Measurements from ENCODE around the gene WDR55. TPM values are rescaled to one million over a fixed set of nuclear protein-coding genes. Genes with fewer than 3 reads are reported as not detected.

The WDR55 gene
- total RNA-seq, 4 donors from 2014 or later, result 17.7 to 23.8 (median 20.6) TPM

DNA sequence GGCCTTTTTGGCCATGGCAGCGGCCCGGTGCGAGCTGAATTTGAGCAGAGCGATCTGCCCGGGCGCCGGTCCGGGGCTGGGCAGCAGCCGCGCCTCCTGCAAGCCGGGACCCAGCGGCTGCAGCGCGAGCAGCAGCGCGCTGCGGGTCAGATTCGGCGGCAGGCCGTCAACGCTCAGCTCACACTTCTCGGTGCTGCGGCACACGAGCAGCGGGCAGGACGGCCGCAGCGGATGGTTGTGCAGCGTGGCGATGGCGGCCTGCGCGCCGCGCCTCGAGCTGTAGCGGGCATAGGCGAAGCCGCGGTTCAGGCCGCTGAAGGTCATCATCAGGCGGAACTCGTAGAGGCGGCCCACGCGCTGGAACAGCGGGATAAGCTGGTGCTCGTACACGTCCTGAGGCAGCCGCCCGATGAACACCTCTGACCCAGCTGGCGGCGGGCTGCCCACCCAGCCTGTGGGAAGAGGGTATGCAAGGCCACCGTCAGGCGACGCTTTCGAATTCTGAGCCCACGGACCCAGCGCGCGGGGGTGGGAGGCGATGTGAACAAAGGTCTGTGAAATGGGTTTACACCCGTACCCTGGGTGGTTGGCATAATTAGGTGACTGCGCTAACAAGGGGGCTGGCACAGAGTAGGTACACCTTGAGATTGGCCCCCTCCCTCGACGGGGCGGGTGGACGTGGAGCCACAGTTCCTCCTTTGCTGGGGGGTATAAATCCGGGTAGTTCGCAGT lies 7.9 kb downstream of the WDR55 start:
- H3K36me3 ChIP-seq, result peaks cover 59 to 99% (median 88%) of the 10 kb centered on the region in 4 donors
- WGBS, result 42% methylated on average over 18 of the region's 70 CpGs
- no peaks in the 10 kb centered on the region for H3K9me3 ChIP-seq
- no peaks in the 10 kb centered on the region for H3K27me3 ChIP-seq
- H3K4me3 ChIP-seq, result peak overlapping the region; percentile 26 to 37 (median 31)
- peaks cover 0 to 11% (median 10%) of the 10 kb centered on the region in 4 donors for H3K4me1 ChIP-seq
- H3K27ac ChIP-seq (replicated peaks in 1 of 4), result no peak overlapping the region
- no peak for DNase-seq (ENCODE audit: extremely low spot score)
- intact Hi-C loops (cut with DNase I), result no loop called here
- peak in 1 of 2 donors; percentile 29 for TF ChIP-seq POLR2AphosphoS5 (IDR thresholded peaks at IDR 0.05)
- no peak for TF ChIP-seq POLR2A (IDR thresholded peaks at IDR 0.05; ENCODE audit: low read depth)
- TF ChIP-seq, protein P1, sequence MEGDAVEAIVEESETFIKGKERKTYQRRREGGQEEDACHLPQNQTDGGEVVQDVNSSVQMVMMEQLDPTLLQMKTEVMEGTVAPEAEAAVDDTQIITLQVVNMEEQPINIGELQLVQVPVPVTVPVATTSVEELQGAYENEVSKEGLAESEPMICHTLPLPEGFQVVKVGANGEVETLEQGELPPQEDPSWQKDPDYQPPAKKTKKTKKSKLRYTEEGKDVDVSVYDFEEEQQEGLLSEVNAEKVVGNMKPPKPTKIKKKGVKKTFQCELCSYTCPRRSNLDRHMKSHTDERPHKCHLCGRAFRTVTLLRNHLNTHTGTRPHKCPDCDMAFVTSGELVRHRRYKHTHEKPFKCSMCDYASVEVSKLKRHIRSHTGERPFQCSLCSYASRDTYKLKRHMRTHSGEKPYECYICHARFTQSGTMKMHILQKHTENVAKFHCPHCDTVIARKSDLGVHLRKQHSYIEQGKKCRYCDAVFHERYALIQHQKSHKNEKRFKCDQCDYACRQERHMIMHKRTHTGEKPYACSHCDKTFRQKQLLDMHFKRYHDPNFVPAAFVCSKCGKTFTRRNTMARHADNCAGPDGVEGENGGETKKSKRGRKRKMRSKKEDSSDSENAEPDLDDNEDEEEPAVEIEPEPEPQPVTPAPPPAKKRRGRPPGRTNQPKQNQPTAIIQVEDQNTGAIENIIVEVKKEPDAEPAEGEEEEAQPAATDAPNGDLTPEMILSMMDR (IDR thresholded peaks at IDR 0.05), result no peak
- no peak for TF ChIP-seq EP300 (IDR thresholded peaks at IDR 0.05)

DNA sequence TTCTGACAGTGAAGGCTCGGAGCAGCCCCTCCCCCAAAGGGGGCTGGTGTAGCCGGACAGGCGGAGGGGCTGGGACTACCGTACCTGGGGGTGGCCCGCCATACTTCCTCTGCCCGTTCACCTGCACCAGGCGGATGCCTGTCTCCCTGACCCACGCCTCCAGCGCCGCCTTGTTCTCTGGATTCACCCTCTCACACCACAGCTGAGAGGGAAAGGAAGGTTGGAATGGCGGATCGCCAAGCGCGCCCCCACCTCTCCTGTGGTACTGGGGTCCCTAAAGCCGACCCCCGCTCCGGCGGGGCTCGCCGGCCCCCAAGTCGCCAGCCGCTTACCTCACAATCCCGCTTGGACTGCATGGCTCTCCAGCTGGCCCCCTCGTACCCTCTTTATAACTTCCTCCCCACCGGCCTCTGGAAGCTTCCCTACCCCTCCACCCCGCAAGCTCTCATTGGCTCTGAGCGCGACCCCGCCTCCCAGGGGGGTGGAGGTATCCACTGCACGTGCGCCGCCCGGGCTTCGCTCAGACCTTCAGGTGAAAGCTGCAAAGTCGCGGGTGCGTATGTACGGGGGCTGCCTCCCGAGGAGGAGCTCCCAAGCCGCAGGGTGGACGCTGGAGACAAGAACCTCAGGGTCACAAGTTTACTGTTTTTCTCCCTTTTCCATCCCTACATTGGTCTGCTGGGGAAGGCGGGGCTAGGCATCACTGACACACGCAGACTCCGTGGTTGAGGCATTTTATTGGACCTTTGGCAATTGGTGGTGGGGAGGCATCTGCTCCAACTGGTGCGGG lies 8.7 kb downstream of the WDR55 start, which contains the start of gene DND1:
Gene DND1 (minus strand): TSS at position 390 of the 790 bp plus-strand sequence. CDS start 34 bp downstream, at position 356.
- H3K27me3 ChIP-seq, result no peaks in the 10 kb centered on the region
- WGBS, result 86% methylated on average over 38 of the region's 45 CpGs
- H3K4me3 ChIP-seq, result peak within 1 kb of the TSS; percentile 26 to 37 (median 31)
- H3K36me3 ChIP-seq, result peaks cover 61 to 99% (median 90%) of the 10 kb centered on the region in 4 donors
- peaks cover 0 to 11% (median 10%) of the 10 kb centered on the region in 4 donors for H3K4me1 ChIP-seq
- no peak within 1 kb of the TSS for H3K27ac ChIP-seq (replicated peaks in 1 of 4)
- intact Hi-C loops (cut with DNase I), result no loop called here
- no peak for DNase-seq (ENCODE audit: extremely low spot score)
- no peak for TF ChIP-seq POLR2AphosphoS5 (IDR thresholded peaks at IDR 0.05)
- H3K9me3 ChIP-seq, result no peaks in the 10 kb centered on the region

DNA sequence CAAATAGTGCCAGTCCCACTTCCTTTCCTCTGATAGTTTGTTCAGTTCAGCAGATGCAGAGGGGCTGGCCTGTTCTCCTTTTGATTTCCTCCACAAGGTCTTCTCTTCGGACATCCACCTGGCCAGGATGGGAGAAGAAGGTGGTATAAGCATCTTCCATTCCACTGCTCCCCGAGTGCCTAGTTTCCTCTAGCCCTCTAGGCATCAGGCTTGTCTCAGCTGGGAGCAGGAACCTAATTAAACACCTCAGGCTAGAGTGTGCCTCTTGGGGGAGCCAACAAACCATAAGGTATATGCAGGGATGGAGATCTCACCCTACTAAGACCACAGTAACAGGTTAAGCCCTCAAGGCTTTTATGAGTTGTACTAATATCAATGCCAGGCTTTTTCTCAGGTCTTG lies 9.5 kb downstream of the WDR55 start:
- DNase-seq (ENCODE audit: extremely low spot score), result no peak
- WGBS, result 88% methylated on average over 2 of the region's 2 CpGs
- peaks cover 60 to 99% (median 90%) of the 10 kb centered on the region in 4 donors for H3K36me3 ChIP-seq
- intact Hi-C loops (cut with DNase I), result no loop called here
- peaks cover 0 to 11% (median 10%) of the 10 kb centered on the region in 4 donors for H3K4me1 ChIP-seq
- no peaks in the 10 kb centered on the region for H3K9me3 ChIP-seq
- H3K4me3 ChIP-seq, result no peak overlapping the region
- no peaks in the 10 kb centered on the region for H3K27me3 ChIP-seq
- H3K27ac ChIP-seq (replicated peaks in 1 of 4), result no peak overlapping the region
- no peak for TF ChIP-seq EP300 (IDR thresholded peaks at IDR 0.05)
- TF ChIP-seq POLR2AphosphoS5 (IDR thresholded peaks at IDR 0.05), result no peak
- no peak for TF ChIP-seq POLR2A (IDR thresholded peaks at IDR 0.05; ENCODE audit: low read depth)
- TF ChIP-seq, protein P1 (IDR thresholded peaks at IDR 0.05), result no peak

DNA sequence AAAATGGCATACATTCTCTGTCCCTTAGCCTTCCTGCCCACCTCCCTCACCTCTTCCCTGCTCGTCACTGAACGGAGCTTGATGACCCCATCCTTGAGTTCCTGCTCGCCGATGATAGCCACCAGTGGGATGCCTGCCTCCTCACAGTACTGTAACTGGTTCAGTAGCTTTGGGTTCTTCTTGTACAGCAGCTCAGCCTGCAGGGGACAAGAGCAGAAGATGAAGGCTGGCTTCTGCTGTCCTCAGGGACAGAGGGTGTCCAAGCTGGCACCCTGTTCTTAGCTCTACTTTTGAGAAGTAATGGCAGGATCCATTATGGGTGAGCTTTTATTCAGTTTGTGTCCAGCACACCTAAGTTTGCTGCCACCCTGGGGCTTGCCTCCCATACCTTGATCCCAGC lies 9.9 kb downstream of the WDR55 start:
- intact Hi-C loops (cut with DNase I), result no loop called here
- TF ChIP-seq POLR2A (IDR thresholded peaks at IDR 0.05; ENCODE audit: low read depth) (no peak), POLR2AphosphoS5 (IDR thresholded peaks at IDR 0.05) (no peak), EP300 (IDR thresholded peaks at IDR 0.05) (no peak)
- TF ChIP-seq, protein P1 (IDR thresholded peaks at IDR 0.05), result no peak
- Histone ChIP-seq H3K4me1 (peaks cover 0 to 11% (median 10%) of the 10 kb centered on the region in 4 donors), H3K9me3 (no peaks in the 10 kb centered on the region), H3K36me3 (peaks cover 61 to 99% (median 90%) of the 10 kb centered on the region in 4 donors), H3K27ac (replicated peaks in 1 of 4) (no peak overlapping the region), H3K4me3 (no peak overlapping the region), H3K27me3 (no peaks in the 10 kb centered on the region)
- 97% methylated on average over 4 of the region's 4 CpGs for WGBS
- DNase-seq (ENCODE audit: extremely low spot score), result no peak

DNA sequence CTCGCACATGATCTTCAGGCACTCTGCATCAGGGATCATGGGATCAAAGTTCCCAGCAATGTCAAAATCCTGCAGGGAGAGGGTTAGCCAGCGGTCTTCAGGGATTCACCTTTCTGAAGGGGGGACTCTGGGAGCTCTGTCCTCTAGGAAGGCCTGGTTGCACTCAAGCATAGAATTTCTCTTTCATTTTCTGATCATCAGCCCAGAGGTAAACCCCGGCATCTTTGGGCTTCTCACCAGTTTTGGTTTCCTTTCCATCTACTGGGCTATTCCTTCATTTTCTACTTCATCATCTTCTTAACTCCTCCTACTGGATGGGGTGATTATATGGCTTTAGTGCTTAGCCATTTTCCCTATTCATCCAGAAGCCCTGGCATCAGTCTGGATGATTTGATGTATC lies 13.2 kb downstream of the WDR55 start:
- TF ChIP-seq POLR2AphosphoS5 (IDR thresholded peaks at IDR 0.05) (no peak), EP300 (IDR thresholded peaks at IDR 0.05) (no peak), POLR2A (IDR thresholded peaks at IDR 0.05; ENCODE audit: low read depth) (no peak)
- TF ChIP-seq, protein P1 (IDR thresholded peaks at IDR 0.05), result no peak
- no peak for DNase-seq (ENCODE audit: extremely low spot score)
- H3K36me3 ChIP-seq, result peaks cover 66 to 98% (median 94%) of the 10 kb centered on the region in 4 donors

More for the DNA sequence above, 13.2 kb downstream of the WDR55 start:
- H3K4me1 ChIP-seq, result peaks cover 0 to under 1% (median under 1%) of the 10 kb centered on the region in 4 donors
- no peaks in the 10 kb centered on the region for H3K27me3 ChIP-seq
- H3K9me3 ChIP-seq, result no peaks in the 10 kb centered on the region
- intact Hi-C loops (cut with DNase I), result no loop called here
- no peak overlapping the region for H3K27ac ChIP-seq (replicated peaks in 1 of 4)
- no peak overlapping the region for H3K4me3 ChIP-seq
- WGBS, result 91% methylated on average over 3 of the region's 3 CpGs
